NT2/D1 (cell line): ENCODE results near the gene RRP15.

Experiments used
- DNase-seq: peaks from one replicate; pipeline ENCODE4 v3.0.0-alpha.2; 2011; ENCODE audit warnings: low read depth, low spot score
- H3K27me3 ChIP-seq: 2 replicates; pipeline ENCODE4 v1.6.0; 2011; ENCODE audit warnings: mild to moderate bottlenecking; ENCODE audit not compliant: insufficient read length, insufficient read depth
- H3K36me3 ChIP-seq: 2 replicates; pipeline ENCODE4 v1.6.1; 2011; ENCODE audit warnings: mild to moderate bottlenecking, low read length, mixed read lengths; ENCODE audit not compliant: insufficient read depth, insufficient read length
- H3K4me1 ChIP-seq: 2 replicates; pipeline ENCODE4 v1.5.1; 2011; ENCODE audit not compliant: insufficient read depth, insufficient read length
- H3K4me3 ChIP-seq: 2 replicates; pipeline ENCODE4 v1.5.1; 2011; ENCODE audit warnings: low read depth; ENCODE audit not compliant: insufficient read length
- H3K9ac ChIP-seq: 2 replicates; pipeline ENCODE4 v1.6.0; 2011; ENCODE audit warnings: low read depth; ENCODE audit not compliant: insufficient read length
- H3K9me3 ChIP-seq: 2 replicates; pipeline ENCODE4 v1.5.1; 2011; ENCODE audit warnings: mild to moderate bottlenecking, low read length; ENCODE audit not compliant: insufficient read depth
- SUZ12 ChIP-seq: IDR thresholded peaks from 2 replicates; pipeline ENCODE4 v1.6.1; 2011; ENCODE audit not compliant: insufficient read length, insufficient read depth; ENCODE audit errors: extremely low read depth
- YY1 ChIP-seq: IDR thresholded peaks from 2 replicates; pipeline ENCODE4 v1.6.1; 2011; ENCODE audit not compliant: insufficient read length, insufficient read depth
- ZNF274 ChIP-seq: IDR thresholded peaks from 2 replicates; pipeline ENCODE4 v1.6.1; 2011; ENCODE audit warnings: mild to moderate bottlenecking, low read depth, low read length

Gene RRP15

DNA sequence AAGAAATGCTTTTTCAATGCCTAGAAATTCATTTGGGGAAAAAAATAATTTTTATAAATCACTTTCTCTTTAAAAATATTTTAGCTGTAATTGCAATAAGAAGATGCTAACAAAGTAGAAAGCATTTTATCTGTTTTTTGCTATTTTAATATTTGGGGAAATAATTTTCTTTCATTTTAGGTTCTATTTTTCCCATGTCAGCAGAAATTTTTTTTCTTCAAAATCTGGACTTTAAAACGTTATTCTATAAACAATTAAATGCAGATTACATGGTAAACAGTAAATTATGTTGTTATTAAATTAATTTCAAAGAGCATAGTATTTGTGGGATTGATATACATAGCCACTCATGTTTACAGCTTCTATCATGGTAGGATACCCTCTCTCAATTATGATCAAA lies 27.7 kb upstream of the RRP15 start:
- Histone ChIP-seq H3K4me3 (no peak overlapping the region), H3K9ac (no peak overlapping the region), H3K9me3 (no peaks in the 10 kb centered on the region), H3K4me1 (no peaks in the 10 kb centered on the region), H3K27me3 (no peaks in the 10 kb centered on the region), H3K36me3 (no peaks in the 10 kb centered on the region)
- no peak for DNase-seq
- TF ChIP-seq SUZ12 (no peak), YY1 (no peak), ZNF274 (no peak)

DNA sequence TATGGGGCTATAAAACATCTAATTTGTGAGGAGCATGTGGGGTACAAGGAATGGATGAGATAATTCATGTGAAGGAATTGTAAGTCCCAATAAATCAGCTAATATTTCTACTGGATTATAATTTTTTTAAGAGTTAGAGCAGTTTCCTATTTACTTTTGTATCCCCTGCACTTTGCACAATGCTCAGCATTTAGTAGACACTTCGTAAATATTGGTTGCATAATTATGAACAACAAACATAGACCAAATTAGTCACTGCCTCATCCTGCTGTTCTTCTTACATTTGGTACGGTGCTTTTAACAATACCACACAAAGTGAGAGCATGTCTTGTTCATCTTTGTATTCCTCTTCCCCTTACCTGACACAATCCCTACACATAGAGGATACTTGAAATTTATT lies 27.1 kb upstream of the RRP15 start:
- H3K9ac ChIP-seq: no peak overlapping the region
- no peaks in the 10 kb centered on the region for H3K36me3 ChIP-seq
- no peaks in the 10 kb centered on the region for H3K4me1 ChIP-seq
- no peak overlapping the region for H3K4me3 ChIP-seq
- TF ChIP-seq SUZ12 (no peak), ZNF274 (no peak), YY1 (no peak)
- no peaks in the 10 kb centered on the region for H3K9me3 ChIP-seq
- no peak for DNase-seq
- H3K27me3 ChIP-seq: no peaks in the 10 kb centered on the region

DNA sequence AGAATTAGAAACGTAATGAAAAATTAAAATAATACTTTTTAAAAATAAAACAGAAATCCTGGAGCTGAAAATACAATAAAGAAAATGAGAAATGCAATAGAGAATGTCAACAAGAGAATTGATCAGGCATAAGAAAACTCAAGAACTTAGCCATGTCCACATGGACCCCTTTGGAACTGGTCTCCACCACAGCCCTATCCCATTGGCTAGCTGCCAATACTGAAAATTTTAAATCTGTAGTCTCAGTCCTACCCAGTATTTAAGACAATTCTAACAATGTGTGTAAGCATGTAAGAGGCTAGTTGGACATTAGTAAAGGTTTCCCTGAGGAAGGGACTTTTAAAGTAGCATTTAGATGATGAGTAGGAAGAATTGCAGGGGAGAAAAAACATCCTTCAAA lies 25.8 kb upstream of the RRP15 start:
- no peak overlapping the region for H3K9ac ChIP-seq
- H3K9me3 ChIP-seq: no peaks in the 10 kb centered on the region
- TF ChIP-seq SUZ12 (no peak), YY1 (no peak), ZNF274 (no peak)
- no peak for DNase-seq
- no peaks in the 10 kb centered on the region for H3K27me3 ChIP-seq
- H3K4me1 ChIP-seq: no peaks in the 10 kb centered on the region
- no peak overlapping the region for H3K4me3 ChIP-seq
- no peaks in the 10 kb centered on the region for H3K36me3 ChIP-seq

DNA sequence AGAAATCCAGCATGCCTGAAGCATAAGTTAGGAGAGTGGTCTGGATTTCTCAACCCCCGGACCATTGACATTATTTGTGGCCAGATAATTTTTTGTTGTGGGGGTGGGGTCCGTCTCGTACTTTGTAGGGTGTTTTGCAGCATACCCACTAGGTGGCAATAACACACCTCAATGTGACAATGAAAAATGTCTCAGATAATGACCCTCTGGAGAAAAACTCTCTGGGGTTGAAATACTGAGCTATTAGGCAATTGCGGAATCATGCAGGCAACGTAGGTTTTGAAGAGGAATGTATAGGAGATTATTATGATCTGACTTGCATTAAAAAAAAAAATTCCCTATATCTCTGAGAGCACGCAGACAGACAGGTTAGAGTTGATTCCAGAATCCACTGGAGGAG lies 25.3 kb upstream of the RRP15 start:
- H3K27me3 ChIP-seq: no peaks in the 10 kb centered on the region
- no peak overlapping the region for H3K9ac ChIP-seq
- no peak for DNase-seq
- TF ChIP-seq SUZ12: no peak
- TF ChIP-seq YY1: no peak
- no peak for TF ChIP-seq ZNF274
- no peaks in the 10 kb centered on the region for H3K9me3 ChIP-seq
- H3K4me1 ChIP-seq: no peaks in the 10 kb centered on the region
- H3K4me3 ChIP-seq: no peak overlapping the region
- H3K36me3 ChIP-seq: no peaks in the 10 kb centered on the region

DNA sequence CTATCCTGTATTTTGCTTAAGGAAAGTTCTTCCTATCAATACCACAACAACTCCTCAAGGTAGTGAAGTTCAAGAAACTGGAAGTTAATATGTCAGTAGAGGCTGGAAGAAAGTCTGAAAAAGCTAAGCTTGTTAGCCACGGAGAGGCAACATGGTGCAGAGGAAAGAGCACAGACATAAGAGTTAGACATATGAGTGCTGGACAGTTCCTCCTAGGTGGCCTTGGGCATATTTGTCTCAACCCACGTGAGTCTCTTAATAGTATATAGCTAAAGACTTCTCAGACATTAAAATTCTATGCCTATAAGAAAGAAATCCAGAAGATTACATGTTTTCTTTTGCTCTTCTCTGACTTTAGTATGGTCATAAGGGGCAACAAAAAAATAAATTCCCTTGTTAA lies 22.8 kb upstream of the RRP15 start:
- Histone ChIP-seq H3K4me1 (no peaks in the 10 kb centered on the region), H3K4me3 (no peak overlapping the region)
- TF ChIP-seq YY1 (no peak), SUZ12 (no peak), ZNF274 (no peak)

DNA sequence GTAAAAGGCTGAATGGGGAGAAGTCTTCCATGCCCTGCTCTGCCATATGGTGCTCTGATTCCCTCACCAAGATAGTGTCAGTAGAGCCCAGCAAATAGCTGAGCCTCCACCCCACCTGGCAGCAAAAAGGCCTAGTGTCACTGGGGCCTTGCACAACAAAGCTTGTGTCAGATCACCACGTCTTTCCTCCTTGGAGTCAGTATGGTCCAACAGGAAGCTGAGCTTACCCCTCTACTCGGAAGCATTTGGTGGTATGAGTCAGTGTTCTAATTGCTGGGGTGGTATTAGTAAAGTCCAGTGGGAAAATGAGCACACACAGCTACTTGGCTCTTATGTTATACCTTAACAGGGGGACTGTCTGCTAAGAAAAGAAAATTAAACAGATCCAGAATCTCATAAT lies 18.7 kb upstream of the RRP15 start:
- TF ChIP-seq YY1 (no peak), SUZ12 (no peak), ZNF274 (no peak)
- Histone ChIP-seq H3K9me3 (no peaks in the 10 kb centered on the region), H3K36me3 (no peaks in the 10 kb centered on the region), H3K27me3 (no peaks in the 10 kb centered on the region), H3K4me3 (no peak overlapping the region), H3K9ac (no peak overlapping the region), H3K4me1 (no peaks in the 10 kb centered on the region)
- no peak for DNase-seq

More for the DNA sequence above, 22.8 kb upstream of the RRP15 start:
- no peaks in the 10 kb centered on the region for H3K9me3 ChIP-seq
- no peak overlapping the region for H3K9ac ChIP-seq
- DNase-seq: no peak
- H3K36me3 ChIP-seq: no peaks in the 10 kb centered on the region
- H3K27me3 ChIP-seq: no peaks in the 10 kb centered on the region

DNA sequence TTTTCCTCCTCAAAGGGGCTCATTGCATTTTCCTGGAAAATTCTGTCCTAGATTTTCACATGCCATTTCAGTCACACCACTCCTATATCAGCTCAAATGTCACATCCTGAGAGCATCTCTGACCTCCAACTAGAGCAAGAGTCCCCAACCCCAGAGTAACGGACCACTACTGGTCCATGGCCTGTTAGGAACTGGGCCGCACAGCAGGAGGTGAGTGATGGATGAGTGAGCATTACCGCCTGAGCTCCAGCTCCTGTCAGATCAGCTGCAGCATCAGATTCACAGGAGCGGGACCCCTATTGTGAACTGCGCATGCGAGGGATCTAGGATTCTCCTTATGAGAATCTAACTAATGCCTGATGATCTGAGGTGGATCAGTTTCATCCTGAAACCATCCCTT lies 12.7 kb upstream of the RRP15 start:
- no peak for DNase-seq
- no peaks in the 10 kb centered on the region for H3K36me3 ChIP-seq
- no peaks in the 10 kb centered on the region for H3K27me3 ChIP-seq
- no peak overlapping the region for H3K4me3 ChIP-seq
- no peaks in the 10 kb centered on the region for H3K9me3 ChIP-seq
- H3K4me1 ChIP-seq: no peaks in the 10 kb centered on the region
- no peak overlapping the region for H3K9ac ChIP-seq
- TF ChIP-seq ZNF274 (no peak), SUZ12 (no peak), YY1 (no peak)

DNA sequence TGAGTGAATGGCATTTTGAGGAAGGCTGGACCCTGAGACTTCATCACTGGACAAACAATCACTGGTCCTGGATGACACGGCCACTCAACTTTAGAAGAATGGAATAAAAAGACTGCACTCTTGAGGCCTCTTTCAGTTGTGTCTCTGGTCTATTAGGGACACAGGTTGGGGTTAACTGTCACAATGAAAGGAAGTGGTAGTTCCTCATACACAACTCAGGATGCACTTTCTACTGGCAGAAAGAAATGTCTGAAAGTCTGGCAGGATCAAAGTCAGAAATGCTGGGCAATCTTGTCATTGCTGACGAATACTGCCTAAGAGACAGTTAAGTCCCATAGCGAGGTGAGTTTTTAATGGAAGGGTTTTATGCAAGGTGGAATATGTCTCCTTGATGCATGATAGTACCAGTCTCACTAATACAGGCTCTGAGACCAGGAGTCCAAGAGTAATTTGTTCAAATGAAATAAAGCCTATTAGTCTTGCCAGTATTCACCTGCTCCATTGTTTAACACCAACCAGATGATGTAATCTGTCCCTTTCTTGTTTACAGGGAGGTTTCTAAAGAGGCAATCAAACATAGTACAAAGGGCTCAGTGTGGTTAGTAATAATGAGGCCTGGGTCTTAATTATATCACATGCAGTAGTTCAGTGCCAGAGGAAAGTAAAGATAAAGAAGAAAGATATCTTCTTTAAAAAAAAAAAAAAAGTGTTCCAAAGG lies 11.2 kb upstream of the RRP15 start:
- H3K9me3 ChIP-seq: no peaks in the 10 kb centered on the region
- DNase-seq: no peak
- H3K36me3 ChIP-seq: no peaks in the 10 kb centered on the region
- H3K4me1 ChIP-seq: no peaks in the 10 kb centered on the region
- H3K4me3 ChIP-seq: no peak overlapping the region
- H3K27me3 ChIP-seq: no peaks in the 10 kb centered on the region
- H3K9ac ChIP-seq: no peak overlapping the region
- TF ChIP-seq YY1: no peak
- no peak for TF ChIP-seq ZNF274
- TF ChIP-seq SUZ12: no peak
